Hypothalamus (tissue), 51 donors: ENCODE measurements around the gene CD9.

Experiments used
- DNase-seq, 51 donors: peaks; one replicate each; lab custom pipeline; 2025; lab: John Stamatoyannopoulos, UW

Gene CD9

DNA sequence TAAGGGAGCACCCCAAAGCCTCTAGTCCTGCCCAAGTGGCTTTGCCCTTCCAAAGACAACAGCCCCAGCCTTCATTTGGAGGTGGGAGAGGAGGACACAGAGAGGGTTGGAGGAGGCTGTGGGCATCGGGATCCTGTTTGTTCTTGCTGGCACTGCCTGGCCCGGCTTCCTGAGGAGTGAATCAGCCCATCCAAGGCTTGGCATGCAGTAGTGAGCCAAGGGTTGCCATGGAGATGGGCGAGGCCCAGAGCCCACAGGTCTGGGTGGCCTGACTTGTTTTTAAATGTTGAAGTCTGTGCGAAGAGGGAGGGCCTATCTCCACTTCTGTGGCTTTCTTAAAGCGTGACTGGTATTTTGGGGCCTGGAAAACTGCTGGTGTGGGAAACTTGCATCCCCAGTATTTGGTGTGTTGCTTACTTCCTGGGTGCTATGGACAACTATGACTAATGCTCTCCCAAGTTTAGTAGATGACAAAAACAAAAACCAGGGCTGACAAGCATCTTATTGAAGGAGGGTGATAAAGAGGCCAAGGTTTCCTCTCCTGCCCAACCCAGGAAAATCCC lies 15.8 kb downstream of the CD9 start:
- peak in 36 of 51 donors; percentile 29 to 88 (median 66) for DNase-seq

DNA sequence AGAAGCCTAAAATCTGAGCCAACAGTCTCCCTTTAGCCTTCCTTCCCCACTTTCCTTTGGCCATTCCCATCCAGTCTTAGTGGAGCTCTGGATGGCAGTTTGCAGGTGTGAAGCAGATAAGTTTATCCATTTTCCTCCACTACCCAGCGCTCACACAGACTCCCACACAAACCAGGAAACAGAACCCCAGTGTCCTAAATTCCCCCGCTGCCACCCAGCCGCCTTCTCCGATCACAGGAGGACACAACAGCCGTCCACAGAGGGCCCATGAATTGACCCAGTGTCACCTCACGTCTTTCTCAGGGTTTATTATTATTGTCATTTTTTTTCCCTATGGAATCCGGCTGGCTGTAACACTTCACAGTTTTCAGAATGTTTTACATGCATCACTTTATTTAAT lies 16.4 kb downstream of the CD9 start:
- peak in 1 of 51 donors; percentile 23 for DNase-seq

DNA sequence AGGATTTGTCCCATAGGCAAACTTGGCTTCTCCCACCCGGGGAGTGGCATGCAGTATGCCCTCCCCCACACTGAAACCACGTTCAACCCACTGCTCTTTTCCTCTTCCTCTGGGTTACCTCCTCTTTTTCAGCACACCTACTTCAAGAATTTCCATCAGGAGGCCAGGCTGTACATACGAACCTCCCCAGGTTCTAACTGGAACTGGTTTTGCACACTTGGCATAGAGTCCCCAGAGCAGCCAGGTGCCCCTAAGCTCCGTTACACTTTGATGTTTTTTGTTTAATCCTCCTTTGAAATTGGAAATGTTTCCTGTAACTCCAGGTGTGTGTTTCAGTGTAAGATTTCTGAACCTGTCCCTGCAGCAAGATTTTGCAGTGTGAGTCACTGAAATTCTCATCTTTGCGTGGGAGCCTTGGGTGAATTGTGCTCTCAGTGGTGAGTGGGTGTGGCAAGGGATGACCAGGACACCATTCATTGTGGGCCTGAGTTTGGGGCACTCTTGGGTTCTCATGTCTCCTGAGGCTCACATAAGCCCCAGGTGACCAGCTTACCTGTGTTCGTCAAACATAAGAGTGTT lies 18.2 kb downstream of the CD9 start:
- DNase-seq: no peak

DNA sequence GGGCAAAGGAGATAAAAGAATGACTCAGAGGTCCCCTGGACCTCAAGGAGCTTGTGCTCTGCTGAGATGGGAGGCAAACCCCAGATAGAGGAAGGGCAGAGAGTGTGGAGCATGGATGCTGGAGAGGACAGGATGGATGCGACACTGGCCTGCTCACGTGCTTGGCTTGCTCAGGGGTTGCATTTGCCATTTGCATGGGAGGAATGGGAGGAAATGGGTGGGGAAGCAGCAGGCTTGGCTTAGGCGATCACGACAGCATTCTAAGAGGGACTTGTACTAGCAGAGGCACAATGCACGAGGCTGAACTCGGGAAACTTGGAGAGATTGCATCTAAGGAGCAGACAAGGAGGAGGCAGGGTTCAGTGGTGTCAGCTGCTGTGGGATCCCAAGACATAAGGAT lies 19.8 kb downstream of the CD9 start:
- DNase-seq: no peak

DNA sequence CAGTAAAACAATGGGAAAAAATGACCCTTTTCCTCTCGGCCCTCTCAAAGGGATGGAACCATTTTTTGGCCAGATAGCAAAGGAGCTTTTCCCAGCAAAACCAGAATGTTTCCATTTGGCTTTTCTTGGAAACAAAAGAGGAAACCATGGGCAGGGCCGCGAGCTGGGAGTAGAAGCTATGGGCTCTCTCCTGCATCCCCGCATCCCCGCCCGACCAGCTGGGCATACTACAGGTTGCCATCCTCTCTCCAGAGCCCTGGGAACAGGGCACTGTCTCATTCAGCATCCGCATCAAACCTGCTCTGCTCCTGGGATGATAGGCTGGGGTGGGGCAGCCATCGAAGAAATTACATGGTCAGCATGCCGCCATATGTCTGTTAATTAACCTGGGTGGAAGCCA lies 20.9 kb downstream of the CD9 start:
- DNase-seq: no peak

GRCh38 chr12:6222078-6222654 lies 22.0 kb downstream of the CD9 start:
- peak in 11 of 51 donors; percentile 20 to 57 (median 41) for DNase-seq

DNA sequence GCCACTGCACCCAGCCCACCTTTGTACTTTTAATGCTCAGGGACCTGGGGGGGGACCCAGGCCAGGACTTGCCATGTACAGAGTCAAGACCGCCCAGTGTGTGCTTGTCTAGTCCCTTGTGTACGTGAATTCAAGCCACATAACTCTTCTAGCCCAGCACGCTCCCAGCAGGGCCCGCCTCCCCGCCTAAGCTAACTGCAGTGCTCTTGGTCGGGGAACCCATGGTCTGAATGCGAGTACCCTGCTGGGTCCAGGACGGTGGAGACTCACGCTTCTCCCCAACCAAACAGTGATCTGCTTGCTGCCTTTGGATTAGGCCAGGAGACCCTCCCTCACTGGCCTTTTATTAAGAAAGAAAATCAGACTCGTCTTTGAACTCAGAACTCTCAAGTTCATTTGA lies 23.3 kb downstream of the CD9 start:
- DNase-seq: no peak

DNA sequence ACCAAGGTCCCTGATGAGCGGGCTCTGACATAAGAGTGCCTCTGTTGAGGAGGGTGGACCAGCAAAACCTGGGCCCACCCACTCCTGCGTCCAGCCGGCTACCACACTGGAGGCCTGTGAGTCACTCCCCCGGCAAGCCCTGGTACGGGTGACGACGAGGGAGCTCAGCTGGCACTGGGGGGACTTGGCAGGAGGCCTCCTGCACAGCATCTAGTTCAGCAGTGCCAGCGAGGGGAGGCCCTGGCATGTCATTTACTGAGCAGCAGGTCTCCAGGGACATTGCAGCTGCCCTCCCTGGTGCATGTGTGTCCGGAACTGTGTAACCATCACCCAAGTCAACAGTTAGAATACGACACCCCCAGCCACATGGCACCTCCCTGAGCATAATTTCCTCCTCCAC lies 24.4 kb downstream of the CD9 start:
- peak in 47 of 51 donors; percentile 30 to 95 (median 82) for DNase-seq

DNA sequence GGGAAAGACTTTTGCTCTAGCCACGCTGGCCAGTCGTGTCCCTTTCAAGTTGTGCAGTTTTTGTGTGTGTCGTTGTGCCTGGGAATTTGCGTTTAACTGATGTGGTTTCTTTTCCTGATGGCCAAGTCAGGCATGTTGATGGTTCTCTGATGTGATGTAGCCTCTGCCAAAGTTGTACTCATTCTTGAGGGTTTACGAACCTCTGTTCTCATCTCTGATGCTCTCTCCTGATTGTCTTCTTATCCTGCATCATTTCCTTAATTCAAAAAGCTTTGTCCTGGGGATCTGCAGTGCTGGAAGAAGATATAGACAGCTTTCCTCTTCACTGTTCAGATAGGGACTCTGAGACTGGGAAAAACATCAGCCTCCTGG lies 25.4 kb downstream of the CD9 start:
- no peak for DNase-seq

DNA sequence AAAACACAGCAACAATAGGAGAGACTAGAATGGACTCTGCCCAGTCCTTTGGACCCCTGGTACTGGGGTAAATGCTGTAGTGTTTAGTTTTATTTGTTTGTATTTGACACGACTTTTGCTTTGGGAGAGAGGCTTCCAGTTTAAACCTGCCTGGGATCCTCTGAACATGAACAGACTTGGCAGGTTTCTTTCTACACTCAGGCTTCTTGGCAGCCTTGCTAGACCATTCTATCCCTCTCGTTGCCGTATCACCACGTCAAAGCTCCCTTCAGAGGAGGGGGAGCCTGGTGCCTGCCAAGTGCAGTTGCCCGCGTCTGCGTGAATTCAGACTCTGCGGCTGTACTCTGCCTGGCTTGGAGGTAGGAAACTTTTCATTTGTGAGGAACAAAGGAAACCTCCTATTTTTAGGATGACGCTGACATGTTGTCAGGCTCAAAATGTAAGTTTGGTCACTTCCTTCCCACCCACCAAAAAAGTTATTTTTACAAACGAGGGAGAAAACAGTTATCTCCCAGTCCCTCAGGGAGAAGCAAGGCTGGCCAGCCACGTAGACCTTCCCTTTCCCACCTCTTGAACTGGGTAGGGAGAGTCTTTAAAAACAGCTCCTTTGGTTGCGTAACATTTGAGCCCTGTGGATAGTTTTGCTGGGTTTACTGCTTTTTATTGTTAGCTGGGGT lies 25.9 kb downstream of the CD9 start:
- peak in 35 of 51 donors; percentile 22 to 80 (median 57) for DNase-seq

- no peak for DNase-seq
Measured at GRCh38 chr12:6226679-6227051, 26.5 kb downstream of the CD9 start.

DNA sequence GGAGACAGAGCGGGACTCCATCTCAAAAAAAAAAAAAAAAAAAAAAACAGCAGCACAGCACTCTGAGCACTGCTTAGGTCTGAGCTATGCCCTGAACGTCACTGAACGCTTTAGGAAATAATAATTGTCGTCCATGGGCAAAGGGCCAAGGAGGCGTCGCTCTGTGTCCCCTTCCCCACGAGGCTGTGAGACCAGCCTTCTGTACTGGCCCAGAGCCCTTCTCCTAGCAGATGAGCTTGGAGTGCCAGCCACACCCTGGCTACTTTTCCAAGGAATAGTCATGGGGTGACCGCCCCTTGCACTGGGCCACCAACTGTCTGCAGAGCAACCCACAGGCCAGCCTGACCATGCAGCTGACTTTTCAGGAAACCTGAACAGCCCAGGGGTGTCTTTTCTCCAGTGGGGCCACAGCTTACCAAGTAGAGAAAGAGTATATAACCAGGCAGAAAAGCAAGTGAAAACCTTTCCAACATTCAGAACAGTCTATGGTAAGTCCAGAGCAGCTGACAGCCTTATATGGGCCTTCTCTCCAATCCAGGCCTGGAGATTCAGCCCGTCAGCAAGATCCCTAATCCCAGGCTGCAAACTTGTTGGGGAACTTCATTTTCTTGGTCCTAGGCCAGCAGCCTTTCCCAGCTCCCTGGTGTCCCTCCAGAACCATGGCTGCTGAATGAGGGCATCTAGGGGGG lies 28.5 kb downstream of the CD9 start:
- DNase-seq: peak in 1 of 51 donors; percentile 20

DNA sequence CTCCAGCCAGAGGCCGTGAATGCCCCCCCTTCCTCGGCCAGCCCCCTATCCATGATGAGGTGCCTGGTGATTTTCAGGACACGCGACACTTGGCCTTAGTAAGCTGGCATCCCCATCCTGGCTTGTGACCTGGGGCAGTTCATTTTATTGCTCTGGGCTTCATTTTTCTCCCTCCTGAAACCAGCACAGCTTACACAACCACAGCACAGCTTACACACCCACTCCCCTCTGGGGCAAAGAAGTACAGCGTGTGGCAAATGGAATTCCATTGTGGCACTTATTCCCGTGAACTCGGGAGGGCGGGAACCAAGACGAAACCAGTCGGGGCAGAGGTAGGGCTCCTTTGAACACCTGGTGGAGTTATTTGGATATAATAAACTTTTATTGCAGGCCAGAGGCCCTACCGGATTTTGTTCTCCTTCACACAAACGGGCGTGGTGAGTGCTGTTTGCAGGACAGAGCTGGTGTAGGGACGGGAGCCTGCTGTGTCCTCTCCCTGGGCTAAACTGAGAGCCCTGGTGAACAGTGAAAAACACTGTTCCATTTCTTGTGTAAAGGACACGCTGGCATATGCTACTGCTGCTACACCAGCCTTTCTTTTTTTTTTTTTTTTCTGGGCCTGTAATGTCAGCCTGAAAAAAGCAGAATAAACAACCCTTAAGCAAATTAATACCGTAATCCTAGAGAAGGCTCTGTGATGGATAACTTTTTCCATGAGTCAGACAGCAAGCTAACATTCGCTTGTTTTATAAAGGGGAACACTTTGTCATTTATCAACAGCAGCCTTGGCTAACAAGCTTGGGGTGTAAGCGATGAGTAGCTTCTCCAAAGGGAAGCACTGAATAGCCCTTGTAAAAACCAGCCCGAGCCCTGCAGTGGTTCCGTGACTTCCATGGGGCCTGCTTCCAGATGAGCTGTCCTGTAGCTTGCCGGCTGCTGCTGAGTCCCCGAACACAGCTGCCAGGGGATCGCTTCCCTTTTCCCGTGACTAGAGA lies 29.3 kb downstream of the CD9 start:
- DNase-seq: peak in 40 of 51 donors; percentile 19 to 87 (median 58)

GRCh38 chr12:6230321-6231110 lies 30.3 kb downstream of the CD9 start:
- peak in 50 of 51 donors; percentile 34 to 97 (median 86) for DNase-seq

GRCh38 chr12:6231359-6232268 lies 31.4 kb downstream of the CD9 start:
- no peak for DNase-seq

DNA sequence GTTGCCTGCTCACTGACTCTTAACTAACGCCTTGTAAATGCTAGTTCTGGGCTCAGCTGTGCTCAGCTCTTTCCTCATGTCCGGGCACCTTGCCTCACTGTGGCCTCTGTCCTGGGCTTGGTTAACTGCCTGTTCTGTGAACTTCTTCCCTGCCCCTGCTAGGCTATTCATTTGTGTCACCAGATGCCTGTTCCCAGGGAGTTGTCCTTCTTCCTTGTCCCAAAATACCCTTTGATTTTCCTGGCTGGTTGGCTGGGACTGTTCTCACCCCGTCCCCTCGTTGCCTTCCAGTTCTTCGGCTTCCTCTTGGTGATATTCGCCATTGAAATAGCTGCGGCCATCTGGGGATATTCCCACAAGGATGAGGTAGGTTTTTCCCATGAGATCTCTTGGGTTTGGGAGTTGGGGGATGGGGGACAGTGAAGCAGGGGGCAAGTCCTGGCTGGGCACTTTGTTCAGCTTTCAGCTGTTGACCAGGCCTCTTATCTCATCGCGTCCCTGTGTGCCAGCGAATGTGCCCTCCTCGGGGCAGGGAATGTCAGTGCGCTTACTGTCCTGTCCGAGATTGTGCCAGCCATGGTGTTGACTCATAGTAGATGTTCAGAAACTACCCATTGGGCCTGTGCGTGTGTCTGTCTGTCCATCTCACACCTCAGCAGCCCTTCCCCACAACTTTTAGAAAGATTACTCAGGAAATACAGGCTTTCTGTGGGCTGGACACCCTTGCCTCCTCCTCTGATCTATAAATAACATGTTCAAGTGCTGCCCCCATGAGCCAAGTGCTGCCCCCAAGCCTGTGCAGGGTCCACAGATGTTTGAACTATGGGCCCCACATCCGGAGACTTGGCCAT lies 33.1 kb downstream of the CD9 start:
- DNase-seq: peak in 35 of 51 donors; percentile 12 to 88 (median 56)

DNA sequence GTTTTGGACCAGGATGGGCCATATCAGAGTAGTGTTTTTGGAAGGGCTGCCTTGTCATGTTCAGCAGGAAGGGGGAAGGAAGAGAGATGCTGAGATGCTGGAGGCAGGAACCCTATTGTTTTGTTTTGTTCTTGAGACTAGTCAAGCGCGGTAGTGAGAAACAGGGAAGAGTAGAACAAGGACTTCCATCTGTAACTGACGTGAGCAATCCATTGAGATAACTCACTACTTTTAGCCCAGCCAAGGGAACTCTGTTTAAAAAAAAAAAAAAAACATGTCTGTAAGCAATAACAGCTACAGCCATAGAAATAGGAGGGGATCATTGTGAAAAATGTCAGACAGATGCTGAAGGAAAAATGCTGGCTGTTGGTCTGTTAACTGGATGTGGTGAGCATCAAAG lies 34.0 kb downstream of the CD9 start:
- no peak for DNase-seq
